A673 (cell line): ENCODE results near the gene TSC2.

Experiments used
- EZH2 ChIP-seq: fragments of 200-600 bp; sonication (generic); IDR thresholded peaks from 2 replicates; pipeline ENCODE4 v1.6.1; 2017; ENCODE audit warnings: borderline replicate concordance, low read depth, mild to moderate bottlenecking, mixed read lengths, antibody characterized with exemption, low read length; ENCODE audit not compliant: poor library complexity, severe bottlenecking
- TF ChIP-seq, protein P1 (sequence below): fragments of 300-800, 200-600 bp; sonication (generic); conservative IDR thresholded peaks from 2 replicates; pipeline ENCODE4 v1.5.1; 2017; ENCODE audit warnings: low read depth, mild to moderate bottlenecking, antibody characterized with exemption, low read length, moderate library complexity, mixed read lengths

GRCh38 chr16:2024032-2024420 is 23.8 kb upstream of the TSC2 start:
- TF ChIP-seq, protein P1, sequence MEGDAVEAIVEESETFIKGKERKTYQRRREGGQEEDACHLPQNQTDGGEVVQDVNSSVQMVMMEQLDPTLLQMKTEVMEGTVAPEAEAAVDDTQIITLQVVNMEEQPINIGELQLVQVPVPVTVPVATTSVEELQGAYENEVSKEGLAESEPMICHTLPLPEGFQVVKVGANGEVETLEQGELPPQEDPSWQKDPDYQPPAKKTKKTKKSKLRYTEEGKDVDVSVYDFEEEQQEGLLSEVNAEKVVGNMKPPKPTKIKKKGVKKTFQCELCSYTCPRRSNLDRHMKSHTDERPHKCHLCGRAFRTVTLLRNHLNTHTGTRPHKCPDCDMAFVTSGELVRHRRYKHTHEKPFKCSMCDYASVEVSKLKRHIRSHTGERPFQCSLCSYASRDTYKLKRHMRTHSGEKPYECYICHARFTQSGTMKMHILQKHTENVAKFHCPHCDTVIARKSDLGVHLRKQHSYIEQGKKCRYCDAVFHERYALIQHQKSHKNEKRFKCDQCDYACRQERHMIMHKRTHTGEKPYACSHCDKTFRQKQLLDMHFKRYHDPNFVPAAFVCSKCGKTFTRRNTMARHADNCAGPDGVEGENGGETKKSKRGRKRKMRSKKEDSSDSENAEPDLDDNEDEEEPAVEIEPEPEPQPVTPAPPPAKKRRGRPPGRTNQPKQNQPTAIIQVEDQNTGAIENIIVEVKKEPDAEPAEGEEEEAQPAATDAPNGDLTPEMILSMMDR = no peak
- no peak for TF ChIP-seq EZH2
